Mesenteric fat pad (tissue), 1 donor: ENCODE results near the gene RHOBTB3. TPM values are rescaled to one million over a fixed set of nuclear protein-coding genes. Genes with fewer than 3 reads are reported as not detected.
"Not testable (repeated sequence)": the region's sequence is repeated elsewhere in the genome, so short reads cannot be mapped to it uniquely, and the experiment has no call there.

ENCODE experiments used
- DNase-seq: peaks from one replicate; pipeline ENCODE4 v3.0.0-alpha.2; 2020; ENCODE audit warnings: low spot score
- long read RNA-seq: library from polyadenylated mRNA; unstranded; transcript quantifications from one replicate; pipeline ENCODE4 v2.0.0, GENCODE V29; 2020
- total RNA-seq: library from RNA; stranded (reverse); fragmentation: NEBNext Ultra II Directional; extraction: Animal tissue kit (Norgen Biotek cat#: 25700); gene quantifications from one replicate; pipeline ENCODE4 v1.2.1, GENCODE V29; 2021
- donor health status: DM: yes; HTN: yes; CAD: no.

RHOBTB3 gene, protein sequence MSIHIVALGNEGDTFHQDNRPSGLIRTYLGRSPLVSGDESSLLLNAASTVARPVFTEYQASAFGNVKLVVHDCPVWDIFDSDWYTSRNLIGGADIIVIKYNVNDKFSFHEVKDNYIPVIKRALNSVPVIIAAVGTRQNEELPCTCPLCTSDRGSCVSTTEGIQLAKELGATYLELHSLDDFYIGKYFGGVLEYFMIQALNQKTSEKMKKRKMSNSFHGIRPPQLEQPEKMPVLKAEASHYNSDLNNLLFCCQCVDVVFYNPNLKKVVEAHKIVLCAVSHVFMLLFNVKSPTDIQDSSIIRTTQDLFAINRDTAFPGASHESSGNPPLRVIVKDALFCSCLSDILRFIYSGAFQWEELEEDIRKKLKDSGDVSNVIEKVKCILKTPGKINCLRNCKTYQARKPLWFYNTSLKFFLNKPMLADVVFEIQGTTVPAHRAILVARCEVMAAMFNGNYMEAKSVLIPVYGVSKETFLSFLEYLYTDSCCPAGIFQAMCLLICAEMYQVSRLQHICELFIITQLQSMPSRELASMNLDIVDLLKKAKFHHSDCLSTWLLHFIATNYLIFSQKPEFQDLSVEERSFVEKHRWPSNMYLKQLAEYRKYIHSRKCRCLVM
- total RNA-seq, result 160 TPM
- long read RNA-seq, full-length matches to known transcripts, result 3 of 166 reads
- long read RNA-seq, partial matches to known transcripts, result 12 of 166 reads
- long read RNA-seq, other reads (novel, unspliced or antisense), result 151 of 166 reads

DNA sequence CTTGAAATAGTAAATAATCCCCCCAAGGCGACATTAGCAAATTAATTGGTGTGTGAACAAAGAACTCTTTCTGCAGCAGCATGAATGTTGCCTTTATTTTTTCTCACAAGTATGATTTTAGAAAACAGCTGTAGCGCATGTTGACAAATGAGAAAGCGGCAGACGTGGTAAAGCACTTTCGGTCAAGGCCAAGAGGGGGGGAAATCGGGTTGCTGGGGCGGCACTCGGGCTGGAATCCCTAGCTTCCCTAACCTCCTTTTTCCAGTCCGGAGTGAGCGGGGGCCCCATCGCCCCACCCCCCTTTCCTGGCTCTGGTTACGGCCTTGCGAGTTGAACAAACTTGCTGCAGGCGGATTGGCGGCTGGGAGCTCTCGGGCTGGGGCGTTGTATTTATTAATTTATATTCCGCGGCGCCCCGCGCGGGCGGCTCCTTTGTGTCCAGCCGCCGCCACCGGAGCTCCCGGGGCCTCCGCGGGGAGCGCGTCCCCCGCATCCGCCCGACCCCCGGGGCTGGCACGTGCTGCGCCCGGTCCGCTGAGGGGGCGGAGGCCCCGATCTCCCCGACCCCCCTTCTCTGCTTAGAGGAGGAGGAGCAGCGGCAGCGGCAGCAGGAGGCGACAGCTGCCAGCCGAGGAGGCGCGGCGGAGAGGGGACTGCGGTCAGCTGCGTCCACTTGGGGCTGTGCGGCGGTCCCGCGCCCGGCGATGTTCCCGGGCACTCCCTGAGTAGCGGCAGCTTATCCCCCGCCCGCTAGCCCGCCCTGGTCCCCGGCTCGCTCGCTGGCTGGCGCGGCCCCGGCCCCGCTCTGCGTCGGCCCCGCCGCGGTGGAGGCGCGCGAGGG is at the start of gene RHOBTB3:
Gene RHOBTB3 (plus strand): TSS at position 607 of the 841 bp plus-strand sequence. CDS start 347 bp downstream, outside the sequence.
- peak; percentile 93 for DNase-seq

DNA sequence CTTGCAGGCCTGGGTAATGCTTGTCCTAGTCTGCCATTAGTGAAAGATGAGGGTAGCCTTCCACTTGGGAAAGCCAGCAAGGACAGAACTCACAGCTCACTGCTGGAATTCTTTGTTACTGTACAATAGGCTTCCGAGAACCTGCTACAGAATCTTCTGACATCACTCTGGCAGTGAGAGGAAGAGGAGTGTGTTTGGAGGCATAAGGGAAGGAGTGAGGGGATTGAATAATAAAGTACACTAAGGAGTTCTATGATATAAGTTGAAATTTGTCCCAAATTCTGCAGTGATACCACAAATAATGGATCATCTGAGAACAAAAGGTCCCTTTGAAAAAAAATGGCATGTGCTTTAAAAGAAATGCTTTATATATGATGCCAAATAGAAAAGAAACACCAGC is 48.2 kb upstream of the RHOBTB3 start, which contains the start of gene SPATA9:
Gene SPATA9 (minus strand): TSS at position 101 of the 400 bp plus-strand sequence. CDS start 137 bp downstream, outside the sequence.
- no peak for DNase-seq

DNA sequence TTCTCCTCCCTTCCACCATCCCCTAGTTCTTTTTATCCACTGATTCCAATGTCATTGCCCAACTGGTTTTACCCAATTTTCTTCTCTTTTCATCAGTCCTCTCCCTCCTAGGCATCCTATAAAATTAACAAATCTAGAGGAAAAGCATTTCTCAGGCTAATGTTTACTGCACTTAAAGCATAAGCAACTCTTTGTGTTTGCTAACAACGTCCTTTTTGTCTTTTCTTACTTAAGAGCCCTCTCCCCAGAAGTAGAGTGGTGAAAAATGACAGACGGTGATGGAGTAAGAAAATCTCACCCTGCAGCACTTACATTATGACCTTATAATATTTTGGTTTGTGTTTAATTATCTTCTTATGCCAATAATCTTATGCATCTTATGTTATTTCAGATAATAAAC is 46.8 kb upstream of the RHOBTB3 start:
- no peak for DNase-seq

DNA sequence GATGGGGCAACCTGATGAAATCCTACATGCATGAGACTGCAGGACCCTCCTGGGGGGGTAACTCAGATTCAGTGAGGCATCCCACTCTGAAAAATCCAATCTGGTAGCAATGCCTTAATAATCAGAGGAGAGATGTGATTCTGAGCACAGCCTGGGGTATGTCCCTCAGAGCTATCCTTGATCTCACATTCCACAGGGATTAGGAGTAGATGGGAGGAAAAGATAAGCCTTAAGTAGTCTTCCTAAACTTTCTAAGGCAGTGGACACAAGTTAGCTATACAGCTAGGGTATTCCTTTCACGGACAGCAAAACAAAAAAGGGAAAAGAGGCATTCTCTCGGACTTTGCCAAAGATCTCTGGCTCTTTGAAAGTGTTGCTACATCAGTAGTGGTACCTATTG is 44.5 kb upstream of the RHOBTB3 start:
- DNase-seq, result no peak

DNA sequence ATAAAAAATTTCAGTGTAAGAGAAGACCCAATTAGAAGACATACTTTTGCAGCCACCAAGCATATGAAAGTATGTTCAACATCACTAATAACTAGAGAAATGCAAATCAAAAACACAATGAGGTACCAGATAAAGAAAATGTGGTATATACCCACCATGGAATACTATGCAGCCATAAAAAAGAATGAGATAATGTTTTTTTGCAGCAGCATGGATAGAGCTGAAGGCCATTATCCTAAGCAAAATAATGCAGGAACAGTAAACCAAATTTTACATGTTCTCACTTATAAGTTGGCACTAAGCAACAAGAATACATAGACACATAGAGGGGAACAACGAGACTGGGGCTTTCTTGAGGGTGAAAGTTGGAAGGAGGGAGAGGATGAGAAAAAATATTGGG is 41.5 kb upstream of the RHOBTB3 start:
- no peak for DNase-seq

DNA sequence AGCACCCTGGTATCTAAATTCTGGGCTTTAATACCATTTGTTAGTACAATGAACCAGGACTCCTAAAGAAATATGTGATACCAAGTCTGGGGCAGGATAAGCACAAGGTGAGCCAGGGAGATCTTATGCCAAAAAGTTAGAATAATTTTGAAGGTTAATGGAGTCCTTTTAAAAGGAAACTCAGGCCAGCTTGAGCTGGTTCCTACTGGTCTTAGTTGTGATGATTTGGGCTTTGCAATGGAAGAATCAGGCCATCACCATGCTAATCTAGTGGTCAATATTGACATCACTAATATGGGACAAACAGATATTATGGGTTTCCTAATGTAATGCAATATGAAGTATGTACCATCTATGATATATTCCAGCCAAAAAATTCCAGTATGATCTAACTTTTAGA is 40.8 kb upstream of the RHOBTB3 start:
- DNase-seq, result no peak

DNA sequence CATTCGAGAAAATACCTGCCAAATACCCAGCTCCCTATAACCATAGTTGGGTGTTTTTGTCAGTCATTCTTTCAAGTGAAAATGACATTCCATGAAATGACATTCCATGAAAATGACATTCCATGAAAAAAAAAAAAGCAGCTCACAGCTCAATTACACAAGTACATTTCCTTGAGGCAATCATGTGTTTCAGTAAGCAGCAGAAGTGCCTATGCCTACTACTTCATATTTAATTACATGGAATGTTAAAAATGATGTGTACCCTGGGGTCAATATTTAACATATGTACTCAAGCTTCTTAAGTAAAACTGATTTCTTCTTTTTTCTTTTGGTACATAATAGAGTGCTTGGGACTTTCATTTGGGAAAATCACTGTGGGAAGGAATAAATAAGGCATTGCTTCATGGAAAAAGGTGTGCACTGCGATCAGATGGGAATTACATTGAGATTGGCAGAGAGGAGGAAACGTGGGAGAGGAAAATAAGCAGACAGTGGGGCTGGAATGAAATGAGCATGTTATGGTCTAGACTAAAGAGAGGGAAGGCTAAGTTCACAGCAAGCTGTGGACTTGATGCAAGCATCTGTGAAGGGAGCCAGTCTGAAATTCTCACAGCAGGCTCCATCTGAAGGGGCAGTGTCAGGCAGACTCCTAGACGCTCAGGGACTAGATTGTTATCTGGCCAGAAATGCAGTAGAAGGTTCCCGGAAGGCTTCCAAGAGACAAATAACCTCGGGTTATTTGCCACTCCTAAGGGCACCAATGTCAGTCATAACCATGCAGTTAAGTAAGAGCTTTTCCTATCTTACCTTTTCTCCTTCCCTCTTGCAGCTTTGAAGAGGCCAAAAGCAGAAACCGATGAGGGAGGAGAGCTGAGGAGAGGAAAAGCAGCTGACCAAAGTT is 33.1 kb upstream of the RHOBTB3 start:
- no peak for DNase-seq

DNA sequence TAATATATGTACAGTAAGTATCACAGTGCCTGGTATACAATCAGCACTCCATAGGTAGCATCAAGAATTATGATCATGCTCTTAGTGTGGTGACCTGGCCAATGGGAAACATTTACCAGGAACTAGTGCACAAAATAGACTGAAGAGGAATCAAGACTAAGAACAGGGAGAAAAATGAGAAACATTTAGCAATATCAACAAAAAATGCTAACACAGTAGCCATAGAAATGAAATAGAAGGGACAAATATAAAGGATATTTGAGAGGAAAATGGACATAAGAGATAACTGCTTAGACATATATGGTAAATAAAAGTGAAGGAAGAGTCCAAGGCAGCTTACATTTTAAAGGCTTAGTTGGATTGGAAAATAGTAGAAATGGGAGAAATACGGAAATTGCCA is 31.8 kb upstream of the RHOBTB3 start:
- no peak for DNase-seq

DNA sequence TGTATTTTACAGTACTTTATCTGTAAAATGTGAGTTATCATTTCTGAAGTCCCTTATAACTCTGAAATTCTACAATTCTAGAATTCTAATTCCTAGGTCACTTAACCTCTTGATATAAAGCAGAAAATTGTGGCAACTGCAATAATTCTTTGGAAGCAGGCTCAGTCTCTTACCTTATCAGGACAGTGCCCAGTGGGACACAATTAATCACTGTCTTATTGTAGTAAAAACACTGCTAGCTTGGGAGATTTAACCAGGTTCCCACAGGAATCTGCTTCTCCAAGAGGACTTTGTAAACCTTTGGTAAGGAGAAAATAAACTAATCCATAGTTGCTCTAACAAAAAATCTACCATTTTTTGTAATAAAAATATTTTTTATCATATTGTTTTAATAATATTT is 30.1 kb upstream of the RHOBTB3 start:
- no peak for DNase-seq

DNA sequence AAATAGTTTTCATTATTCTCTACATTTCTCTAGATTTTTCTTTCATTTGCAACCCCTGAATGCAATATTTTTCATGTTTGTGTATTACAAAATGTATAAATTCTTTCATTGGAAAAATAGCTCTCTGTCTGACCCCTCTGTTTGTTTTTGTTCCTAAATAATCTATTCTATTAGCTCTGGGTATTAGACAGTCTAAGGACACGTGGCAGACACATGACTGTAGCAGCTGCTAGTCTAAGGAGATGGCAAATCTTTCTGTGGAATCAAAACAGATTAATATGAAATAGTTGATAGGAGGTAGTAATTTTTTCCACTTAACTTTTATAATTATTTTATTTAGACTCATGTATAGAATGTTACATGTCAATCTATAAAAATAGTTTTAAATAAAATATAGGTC is 27.0 kb upstream of the RHOBTB3 start:
- DNase-seq, result no peak

DNA sequence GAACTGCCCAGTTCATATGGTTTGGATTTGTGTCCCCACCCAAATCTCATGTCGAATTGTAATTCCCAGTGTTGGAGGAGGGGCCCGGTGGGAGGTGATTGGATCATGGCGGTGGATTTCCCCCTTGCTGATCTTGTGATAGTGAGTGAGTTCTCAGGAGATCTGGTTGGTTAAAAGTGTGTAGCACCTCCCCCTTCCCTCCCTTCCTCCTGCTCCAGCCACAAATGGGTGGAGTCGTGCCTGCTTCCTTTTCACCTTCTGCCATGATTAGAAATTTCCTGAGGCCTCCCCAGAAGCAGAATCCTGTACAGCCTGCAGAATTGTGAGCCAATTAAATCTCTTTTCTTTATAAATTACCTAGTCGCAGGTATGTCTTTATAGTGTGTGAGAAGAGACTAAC is 24.9 kb upstream of the RHOBTB3 start:
- DNase-seq, result not testable (repeated sequence)

DNA sequence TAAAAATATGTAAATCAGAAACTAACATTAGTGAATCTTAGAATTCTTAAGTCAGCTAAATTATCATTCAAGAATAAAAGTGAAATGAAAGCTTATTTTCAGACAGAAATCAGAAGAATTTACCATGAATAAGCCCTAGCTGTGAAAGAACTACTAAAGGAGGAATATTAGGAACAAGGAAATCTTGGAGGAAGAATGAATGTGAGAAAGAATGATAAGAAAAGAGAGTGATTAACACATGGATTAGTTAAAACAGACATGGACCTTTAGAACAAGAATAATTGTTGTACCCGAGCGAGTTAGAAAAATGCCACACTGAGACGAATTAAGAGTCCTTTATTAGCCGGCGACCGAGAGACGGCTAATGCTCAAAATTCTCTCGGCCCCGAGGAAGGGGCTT is 24.1 kb upstream of the RHOBTB3 start:
- DNase-seq, result no peak

DNA sequence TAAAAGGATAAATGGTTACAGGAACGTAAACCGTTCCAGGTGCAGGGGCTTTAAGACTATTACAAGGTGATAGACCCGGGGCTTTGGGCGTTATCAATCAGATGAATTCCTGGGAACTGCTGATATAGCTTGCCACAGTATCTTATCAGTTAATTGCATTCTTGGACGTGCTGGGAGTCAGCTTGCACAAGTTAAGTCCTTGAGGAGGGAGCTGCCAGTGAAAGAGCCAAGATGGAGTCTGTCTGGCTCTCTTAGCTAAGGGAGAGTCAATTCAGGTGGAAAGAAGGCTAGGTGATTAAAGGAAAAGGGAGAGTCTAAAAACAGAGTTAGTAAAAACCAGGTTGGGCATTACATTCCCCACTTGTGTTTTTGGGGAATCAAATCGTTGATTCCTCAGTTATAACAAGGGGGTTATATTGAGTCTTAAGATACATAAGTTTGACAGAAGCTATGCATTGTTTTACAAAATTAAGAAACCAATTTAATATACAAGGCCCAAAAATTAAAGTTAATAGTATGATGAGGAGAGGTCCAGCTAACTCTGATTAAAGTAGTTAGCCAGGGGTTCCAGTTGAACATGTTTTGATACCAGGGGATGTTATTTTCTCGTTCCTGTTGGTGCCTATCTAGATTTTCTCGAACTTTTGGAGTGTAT is 23.5 kb upstream of the RHOBTB3 start:
- DNase-seq, result not testable (repeated sequence)

DNA sequence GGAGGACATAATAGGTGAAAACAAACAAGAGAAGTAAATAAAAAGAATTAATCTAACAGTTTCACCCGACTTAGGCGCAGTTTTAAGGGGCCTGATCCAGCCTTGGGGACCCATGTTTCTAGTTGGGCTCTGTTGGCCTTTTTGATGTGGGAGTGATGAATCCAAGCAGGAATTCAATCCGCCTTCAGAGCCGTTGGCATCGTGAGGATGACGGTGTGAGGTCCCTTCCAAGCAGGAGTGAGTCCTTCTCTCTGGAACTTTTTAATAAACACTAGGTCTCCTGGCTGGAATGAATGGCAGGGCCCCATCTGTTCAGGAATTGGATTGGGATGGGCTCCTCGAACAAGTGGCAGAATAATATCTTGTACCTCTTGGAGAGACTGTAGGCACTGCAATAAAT is 22.3 kb upstream of the RHOBTB3 start:
- DNase-seq, result no peak

DNA sequence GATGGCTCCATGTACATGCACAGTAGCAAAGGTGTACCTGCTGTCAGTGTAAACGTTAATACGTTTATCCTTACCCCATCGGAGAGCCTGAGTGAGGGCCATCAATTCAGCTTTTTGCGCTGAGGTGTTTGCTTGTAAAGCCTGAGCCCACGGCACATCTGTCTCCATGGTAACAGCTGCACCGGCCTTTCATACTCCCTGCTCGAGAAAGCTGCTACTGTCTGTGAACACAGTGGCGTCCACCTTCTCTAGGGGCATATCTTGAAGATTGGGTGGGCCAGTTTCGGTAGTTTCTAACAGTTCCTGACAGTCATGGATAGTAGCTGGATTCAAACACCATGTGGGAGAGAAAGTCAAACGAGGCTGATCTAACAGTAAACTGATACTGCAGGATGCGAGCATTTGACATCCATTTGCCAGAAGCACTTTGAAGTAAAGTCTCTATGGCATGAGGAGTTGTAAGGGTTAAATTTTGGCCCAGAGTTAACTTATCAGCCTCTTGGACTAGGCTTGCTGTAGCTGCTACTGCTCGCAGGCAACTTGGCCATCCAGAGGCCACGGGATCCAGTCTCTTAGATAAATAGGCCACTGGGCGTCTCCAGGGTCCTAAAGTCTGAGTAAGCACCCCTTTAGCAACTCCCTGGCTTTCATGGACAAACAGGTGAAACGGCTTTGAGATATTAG is 21.0 kb upstream of the RHOBTB3 start:
- DNase-seq, result no peak

DNA sequence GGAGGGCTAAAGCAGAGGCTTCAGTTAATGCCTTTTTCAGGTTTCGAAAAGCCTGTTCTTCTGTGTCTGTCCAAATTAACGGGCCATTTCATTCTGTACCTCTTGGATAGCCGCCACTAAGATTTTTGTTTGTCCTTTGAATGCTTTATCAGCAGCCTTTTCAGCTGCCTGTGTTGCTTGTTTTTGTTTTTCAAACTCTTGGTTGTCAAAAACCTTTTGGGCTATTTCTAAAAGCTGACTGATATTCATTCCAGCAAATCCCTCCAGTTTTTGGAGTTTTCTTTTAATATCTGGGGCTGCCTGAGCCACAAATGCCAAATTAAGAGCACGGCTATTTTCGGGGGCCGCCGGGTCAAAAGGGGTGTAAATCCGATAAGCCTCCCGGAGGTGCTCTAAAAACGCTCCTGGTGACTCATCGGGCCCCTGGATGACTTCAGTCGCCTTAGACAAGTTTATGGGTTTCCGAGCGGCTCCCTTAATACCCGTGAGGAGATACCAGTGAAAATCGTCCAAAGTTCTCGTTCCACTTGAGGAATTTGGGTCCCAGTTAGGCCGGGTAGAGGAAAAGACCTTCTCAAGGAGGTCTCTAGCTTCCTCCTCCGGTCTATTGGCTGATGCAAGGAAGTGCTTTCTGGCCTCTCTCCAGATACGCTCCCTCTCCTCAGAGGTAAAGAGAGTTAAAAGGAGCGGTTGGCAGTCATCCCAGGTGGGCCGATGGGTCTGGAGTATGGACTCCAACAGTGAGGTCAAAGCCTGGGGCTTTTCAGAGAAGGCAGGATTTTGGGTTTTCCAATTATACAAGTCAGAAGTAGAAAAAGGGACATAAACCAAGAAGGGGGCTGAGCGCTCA is 20.3 kb upstream of the RHOBTB3 start:
- not testable (repeated sequence) for DNase-seq

DNA sequence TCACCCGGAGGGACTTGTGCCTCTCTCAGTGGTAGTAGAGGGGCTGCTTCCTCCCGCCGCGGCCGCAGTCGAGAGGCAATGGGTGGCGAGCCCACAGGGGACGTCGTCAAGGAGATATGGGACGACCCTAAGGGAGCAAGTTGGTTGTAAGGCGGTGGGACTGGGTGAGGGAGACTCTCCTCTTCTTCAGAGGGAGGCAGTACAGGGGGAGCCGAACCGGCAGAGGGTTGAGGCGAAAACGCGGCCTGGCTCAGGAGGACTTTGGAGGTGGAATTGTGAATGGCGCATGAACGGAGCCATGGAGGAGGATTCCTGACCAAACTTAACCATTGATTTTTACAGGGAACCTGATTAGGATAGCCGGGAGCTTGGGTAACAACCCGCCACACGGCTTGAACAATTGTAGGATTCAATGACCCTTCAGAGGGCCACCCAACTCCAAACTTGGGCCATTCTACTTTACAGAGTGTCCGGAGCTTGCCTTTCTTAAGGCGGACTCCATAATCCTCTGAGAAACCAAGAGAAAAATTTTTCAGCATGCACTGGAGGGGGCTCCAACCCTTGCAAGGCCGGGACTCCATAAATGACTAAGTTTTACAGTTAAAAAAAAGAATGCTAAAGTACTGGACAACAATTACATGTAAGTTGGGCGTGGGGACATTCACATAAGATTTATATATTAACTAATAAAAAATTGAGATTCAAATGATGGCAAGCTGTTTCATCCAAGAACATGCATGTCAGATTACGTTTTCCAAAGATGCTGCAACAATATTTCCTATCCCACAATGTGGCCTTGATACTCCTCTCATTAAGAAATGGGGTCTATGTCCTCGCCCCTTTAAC is 19.4 kb upstream of the RHOBTB3 start:
- DNase-seq, result no peak
